SHP77 treated with DMSO at 0.1 percent for 48 hours (cell line): ENCODE data around the gene MAN1C1.

Experiments
- DNase-seq: peaks from one replicate; lab custom pipeline; 2025; lab: John Stamatoyannopoulos, UW

The MAN1C1 gene

GRCh38 chr1:25804244-25804963 lies 187.8 kb downstream of the MAN1C1 start:
- no peak for DNase-seq

GRCh38 chr1:25804964-25805862 lies 188.6 kb downstream of the MAN1C1 start:
- DNase-seq: no peak

GRCh38 chr1:25805863-25806225 lies 189.3 kb downstream of the MAN1C1 start:
- DNase-seq: no peak

- no peak for DNase-seq
Observed at GRCh38 chr1:25806418-25806817, 189.8 kb downstream of the MAN1C1 start.

- DNase-seq: no peak
Observed at GRCh38 chr1:25807480-25808390, 191.1 kb downstream of the MAN1C1 start.

- DNase-seq: no peak
Observed at GRCh38 chr1:25808481-25809244, 192.1 kb downstream of the MAN1C1 start.

- DNase-seq: no peak
Observed at GRCh38 chr1:25809283-25809926, 192.8 kb downstream of the MAN1C1 start.

GRCh38 chr1:25809929-25810328 lies 193.3 kb downstream of the MAN1C1 start:
- DNase-seq: no peak

- no peak for DNase-seq
Observed at GRCh38 chr1:25810341-25811299, 194.0 kb downstream of the MAN1C1 start.

GRCh38 chr1:25811384-25812082 lies 194.9 kb downstream of the MAN1C1 start:
- no peak for DNase-seq

- no peak for DNase-seq
Observed at GRCh38 chr1:25813071-25813733, 196.6 kb downstream of the MAN1C1 start.

GRCh38 chr1:25813734-25814471 lies 197.3 kb downstream of the MAN1C1 start:
- DNase-seq: no peak

GRCh38 chr1:25814549-25815087 lies 198.0 kb downstream of the MAN1C1 start:
- DNase-seq: no peak

- DNase-seq: no peak
Observed at GRCh38 chr1:25815208-25816111, 198.9 kb downstream of the MAN1C1 start.

- no peak for DNase-seq
Observed at GRCh38 chr1:25816112-25816718, 199.6 kb downstream of the MAN1C1 start.
